H1 (cell line): ENCODE measurements around the gene HSCB. TPM values are rescaled to one million over a fixed set of nuclear protein-coding genes. Genes with fewer than 3 reads are reported as not detected.

Source experiments
- CTCF ChIA-PET: fragments of 300-600 bp; sonication (Branson Sonifier 250); formaldehyde crosslinking; loops from one replicate; lab custom pipeline; 2021; ENCODE audit not compliant: partially characterized antibody; lab: Charles Lee
- POLR2A ChIA-PET: fragments of 300-600 bp; sonication (Branson Sonifier 250); formaldehyde crosslinking; loops from one replicate; lab custom pipeline; 2021; ENCODE audit warnings: inconsistent platforms; ENCODE audit not compliant: partially characterized antibody; lab: Charles Lee
- DNase-seq, 2 experiments: peaks; one replicate each; pipeline versions ENCODE4 v3.0.0 to v3.0.0-alpha.2; 2010 to 2022; ENCODE audit warnings: low spot score in 2 of 2, low read depth in 1 of 2, mixed read lengths in 1 of 2
- FAIRE-seq: peaks from 2 replicates; lab custom pipeline; 2011; peaks lifted over from hg19 to GRCh38; lab: Jason Lieb, UNC
- H2AFZ ChIP-seq: 2 replicates; pipeline ENCODE4 v1.8.1; 2012; ENCODE audit warnings: low read length, inconsistent platforms
- H2AK5ac ChIP-seq: 2 replicates; pipeline ENCODE4 v1.6.1; 2013; ENCODE audit warnings: low read depth, low read length
- H2BK120ac ChIP-seq: replicated peaks from 2 replicates; pipeline ENCODE3; 2013; ENCODE audit warnings: low read depth, low read length, inconsistent platforms
- H2BK12ac ChIP-seq: 2 replicates; pipeline ENCODE4 v1.6.1; 2013; ENCODE audit warnings: low read depth, low read length
- H2BK15ac ChIP-seq: 2 replicates; pipeline ENCODE4 v1.6.1; 2013; ENCODE audit warnings: low read length
- H2BK20ac ChIP-seq: 2 replicates; pipeline ENCODE4 v1.6.1; 2013; ENCODE audit warnings: low read length
- H2BK5ac ChIP-seq: 2 replicates; pipeline ENCODE4 v1.6.1; 2013; ENCODE audit warnings: low read depth, low read length
- H3K14ac ChIP-seq: 2 replicates; pipeline ENCODE4 v1.6.1; 2013; ENCODE audit warnings: inconsistent platforms; ENCODE audit not compliant: insufficient read length
- H3K18ac ChIP-seq: 2 replicates; pipeline ENCODE4 v1.6.1; 2013; ENCODE audit warnings: low read length; ENCODE audit errors: extremely low read depth
- H3K23ac ChIP-seq: 2 replicates; pipeline ENCODE4 v1.6.1; 2013; ENCODE audit warnings: inconsistent platforms; ENCODE audit not compliant: insufficient read length
- H3K23me2 ChIP-seq: 2 replicates; pipeline ENCODE4 v1.6.1; 2013; ENCODE audit warnings: low read depth, low read length
- H3K27ac ChIP-seq: 2 replicates; pipeline ENCODE4 v1.6.1; 2011; ENCODE audit warnings: low read depth, low read length, inconsistent platforms
- H3K27me3 ChIP-seq, 4 experiments: replicated peaks in 1 of 4; 1 replicate in 1 of 4; 2 replicates in 3 of 4; pipeline versions ENCODE4 v1.6.1 to v1.8.1; 2011 to 2013; ENCODE audit warnings: low read length in 3 of 4, mild to moderate bottlenecking in 3 of 4, inconsistent platforms in 2 of 4, mixed read lengths in 2 of 4, moderate library complexity in 1 of 4; ENCODE audit not compliant: control insufficient read depth in 3 of 4, insufficient read depth in 3 of 4; ENCODE audit errors: extremely low read depth in 1 of 4
- H3K36me3 ChIP-seq, 4 experiments: 2 replicates each; pipeline versions ENCODE4 v1.6.1 to v1.8.1; 2011 to 2013; ENCODE audit warnings: mild to moderate bottlenecking in 4 of 4, low read length in 3 of 4, moderate library complexity in 2 of 4, control low read depth in 1 of 4, inconsistent platforms in 1 of 4; ENCODE audit not compliant: insufficient read depth in 4 of 4, control insufficient read depth in 2 of 4
- H3K4ac ChIP-seq: replicated peaks from 2 replicates; pipeline ENCODE3; 2013; ENCODE audit warnings: low read length, low read depth, mixed read lengths, inconsistent platforms; ENCODE audit not compliant: insufficient read length
- H3K4me1 ChIP-seq, 4 experiments: replicated peaks in 1 of 4; 1 replicate in 1 of 4; 2 replicates in 3 of 4; pipeline versions ENCODE4 v1.6.1 to v1.8.1; 2011 to 2013; ENCODE audit warnings: low read length in 3 of 4, inconsistent platforms in 2 of 4, mixed read lengths in 1 of 4; ENCODE audit not compliant: insufficient read depth in 4 of 4, control insufficient read depth in 3 of 4
- H3K4me2 ChIP-seq, 2 experiments: 2 replicates each; pipeline versions ENCODE4 v1.6.1 to v1.8.1; 2011 to 2013; ENCODE audit warnings: low read depth in 2 of 2, low read length in 2 of 2, control low read depth in 1 of 2, inconsistent platforms in 1 of 2, mild to moderate bottlenecking in 1 of 2; ENCODE audit not compliant: insufficient read depth in 1 of 2
- H3K4me3 ChIP-seq, 4 experiments: fragments of 200-600, 300-600 bp in 1 of 4; sonication (generic), shearing (Covaris generic), sonication (Bioruptor Twin) in 1 of 4; 2 replicates each; pipeline versions ENCODE4 v1.5.1 to v1.8.1; 2011 to 2016; ENCODE audit warnings: low read length in 4 of 4, low read depth in 3 of 4, control low read depth in 2 of 4, inconsistent platforms in 2 of 4, mild to moderate bottlenecking in 2 of 4, mixed read lengths in 1 of 4, moderate library complexity in 1 of 4; ENCODE audit not compliant: insufficient read depth in 2 of 4; ENCODE audit errors: extremely low read depth in 1 of 4
- H3K56ac ChIP-seq: replicated peaks from 2 replicates; pipeline ENCODE3; 2013; ENCODE audit warnings: low read depth, mild to moderate bottlenecking, mixed read lengths, low read length, inconsistent platforms; ENCODE audit not compliant: insufficient read length
- H3K79me1 ChIP-seq: 2 replicates; pipeline ENCODE4 v1.6.1; 2013; ENCODE audit warnings: low read depth, low read length, control low read depth
- H3K79me2 ChIP-seq, 2 experiments: 2 replicates each; pipeline versions ENCODE4 v1.6.1 to v1.8.1; 2012 to 2013; ENCODE audit warnings: low read length in 2 of 2, mild to moderate bottlenecking in 2 of 2, inconsistent platforms in 1 of 2; ENCODE audit not compliant: insufficient read depth in 2 of 2, control insufficient read depth in 1 of 2
- H3K9ac ChIP-seq, 4 experiments: replicated peaks in 1 of 4; 1 replicate in 1 of 4; 2 replicates in 3 of 4; pipeline versions ENCODE4 v1.6.1 to v1.8.1; 2011 to 2013; ENCODE audit warnings: low read depth in 3 of 4, low read length in 3 of 4, control low read depth in 2 of 4, mild to moderate bottlenecking in 2 of 4, moderate library complexity in 2 of 4, inconsistent platforms in 1 of 4; ENCODE audit errors: extremely low read depth in 1 of 4
- H3K9me3 ChIP-seq, 2 experiments: 2 replicates each; pipeline versions ENCODE4 v1.6.1 to v1.8.1; 2012 to 2013; ENCODE audit warnings: mild to moderate bottlenecking in 2 of 2, moderate library complexity in 2 of 2, control low read depth in 1 of 2, inconsistent platforms in 1 of 2, low read depth in 1 of 2, low read length in 1 of 2, mixed read lengths in 1 of 2; ENCODE audit not compliant: insufficient read depth in 2 of 2
- H4K20me1 ChIP-seq, 2 experiments: replicated peaks in 1 of 2; 2 replicates each; pipeline versions ENCODE3 to v1.8.1; 2011 to 2013; ENCODE audit warnings: inconsistent platforms in 2 of 2, low read length in 2 of 2, mild to moderate bottlenecking in 1 of 2; ENCODE audit not compliant: insufficient read depth in 2 of 2, control insufficient read depth in 1 of 2
- H4K5ac ChIP-seq: 2 replicates; pipeline ENCODE4 v1.6.1; 2013; ENCODE audit warnings: low read length, low read depth, mixed read lengths, inconsistent platforms; ENCODE audit not compliant: insufficient read length
- H4K8ac ChIP-seq: 2 replicates; pipeline ENCODE4 v1.8.0; 2013; ENCODE audit warnings: mild to moderate bottlenecking, moderate library complexity, low read length, inconsistent platforms; ENCODE audit not compliant: insufficient read depth; ENCODE audit errors: extremely low read depth
- H4K91ac ChIP-seq: replicated peaks from 2 replicates; pipeline ENCODE3; 2013; ENCODE audit warnings: low read length, mixed read lengths, inconsistent platforms; ENCODE audit not compliant: insufficient read length
- CBX5 ChIP-seq: fragments of 300-800, 300-1000 bp; sonication (generic); IDR thresholded peaks from 2 replicates; pipeline ENCODE4 v1.7.1; 2016; ENCODE audit warnings: antibody characterized with exemption, low read length, low read depth
- CHD2 ChIP-seq: IDR thresholded peaks from 2 replicates; pipeline ENCODE4 v1.6.1; 2012; ENCODE audit warnings: low read length, improper control_type of control experiment
- SUZ12 ChIP-seq: fragments of 200-600 bp; sonication (generic); IDR thresholded peaks from 2 replicates; pipeline ENCODE4 v1.6.1; 2012; ENCODE audit warnings: mild to moderate bottlenecking, inconsistent platforms, low read length, moderate library complexity, mixed read lengths
- YY1 ChIP-seq: IDR thresholded peaks from 2 replicates; pipeline ENCODE4 v1.6.1; 2011; ENCODE audit warnings: low read depth, mild to moderate bottlenecking, low read length
- WGBS, 2 experiments: shearing (Covaris generic) in 1 of 2; methylation state at CpG; one replicate each; pipeline versions ENCODE4 v1.1.6 to v1.1.7; 2013 to 2015; ENCODE audit warnings: low lambda C conversion rate in 2 of 2, mixed read lengths in 2 of 2, inconsistent platforms in 1 of 2, low coverage in 1 of 2, missing lambda C conversion rate in 1 of 2; ENCODE audit not compliant: insufficient replicate concordance in 2 of 2, insufficient coverage in 1 of 2, insufficient read length in 1 of 2; ENCODE audit errors: extremely low coverage in 1 of 2, missing lambda C conversion rate in 1 of 2; 5-methylcytosine and 5-hydroxymethylcytosine counted together
- polyA plus RNA-seq, 7 experiments: library from polyadenylated mRNA; depleted of rRNA in 3 of 7; stranded (reverse) in 5 of 7; unstranded in 2 of 7; fragments of >200 nt in 5 of 7; fragments of 200-250 nt in 2 of 7; gene quantifications; 1 replicate in 5 of 7; 2 replicates in 1 of 7; 4 replicates in 1 of 7; pipeline versions ENCODE4 v1.2.1 to v1.2.3, GENCODE V29; 2011 to 2013; ENCODE audit warnings: missing spikeins in 2 of 7, mixed read lengths in 2 of 7
- total RNA-seq: library from RNA; stranded (reverse); fragmentation: NEBNext Ultra II Directional; extraction: Animal tissue kit (Norgen Biotek cat#: 25700); gene quantifications from 2 replicates; pipeline ENCODE4 v1.2.1, GENCODE V29; 2021

HSCB gene
- total and polyA plus RNA-seq, 2 of the 8 experiments (the other 6 are each of a cell fraction or from before 2014, with no cell fraction given), result 14.7 to 16.6 TPM

- Histone ChIP-seq H3K27ac (no peak overlapping the region), H4K91ac (no peak overlapping the region), H4K20me1 (peaks cover 2 to 8% of the 10 kb centered on the region in 2 experiments), H3K27me3 (no peaks in the 10 kb centered on the region), H2BK12ac (no peak overlapping the region), H3K4ac (no peak overlapping the region), H3K23me2 (no peaks in the 10 kb centered on the region), H3K4me2 (no peak overlapping the region), H3K56ac (no peak overlapping the region), H3K79me1 (no peaks in the 10 kb centered on the region; the same call in 1 of the 2 replicates), H2BK5ac (no peak overlapping the region)
- WGBS, 2 experiments, result 92% methylated on average over 5 of the region's 5 CpGs; no CpG with 5 or more reads in 1 of the 2 experiments
- no peak for FAIRE-seq
- no peak for TF ChIP-seq YY1
- TF ChIP-seq SUZ12, result no peak
- TF ChIP-seq CBX5, result no peak
- TF ChIP-seq CHD2, result no peak
- TF ChIP-seq, all 59 proteins: peak for 0
- no peak overlapping the region for H3K18ac ChIP-seq
- H3K9ac ChIP-seq, result no peak overlapping the region
- no peak overlapping the region for H2AFZ ChIP-seq
- H2BK20ac ChIP-seq, result no peak overlapping the region
- H3K36me3 ChIP-seq, result peaks cover 19 to 40% (median 32%) of the 10 kb centered on the region in 4 experiments
- H3K79me2 ChIP-seq, result no peaks in the 10 kb centered on the region
- H3K14ac ChIP-seq, result no peak overlapping the region
- H4K5ac ChIP-seq, result no peak overlapping the region
- H3K4me3 ChIP-seq, result no peak overlapping the region
- no peak overlapping the region for H4K8ac ChIP-seq
- H3K4me1 ChIP-seq, result no peaks in the 10 kb centered on the region
- H2BK15ac ChIP-seq, result no peak overlapping the region
- no peak overlapping the region for H2BK120ac ChIP-seq
- ChIA-PET CTCF (interaction anchor here (0.6 to 1.8 kb wide), 10 partner anchors 10 to 747 kb away, joined by 3 to 6 read pairs (median 3); no protein-coding TSS in a partner anchor), POLR2A (interaction anchor here (2.0 to 8.5 kb wide), 2 partner anchors 7 to 28 kb away, joined by 6 to 100 read pairs; partner anchors contain the start of gene XBP1)
- no peaks in the 10 kb centered on the region for H3K9me3 ChIP-seq
- H3K23ac ChIP-seq, result no peak overlapping the region
- H2AK5ac ChIP-seq, result no peak overlapping the region
- DNase-seq, result no peak
Observed at GRCh38 chr22:28791124-28791523, 49.3 kb downstream of the HSCB start.
